NCI-H774 (cell line): ENCODE measurements around the gene REV1.
"Not testable (repeated sequence)": the region's sequence is repeated elsewhere in the genome, so short reads cannot be mapped to it uniquely, and the experiment has no call there.

ENCODE experiments used
- DNase-seq: peaks from one replicate; lab custom pipeline; 2025; lab: John Stamatoyannopoulos, UW

REV1 gene

DNA sequence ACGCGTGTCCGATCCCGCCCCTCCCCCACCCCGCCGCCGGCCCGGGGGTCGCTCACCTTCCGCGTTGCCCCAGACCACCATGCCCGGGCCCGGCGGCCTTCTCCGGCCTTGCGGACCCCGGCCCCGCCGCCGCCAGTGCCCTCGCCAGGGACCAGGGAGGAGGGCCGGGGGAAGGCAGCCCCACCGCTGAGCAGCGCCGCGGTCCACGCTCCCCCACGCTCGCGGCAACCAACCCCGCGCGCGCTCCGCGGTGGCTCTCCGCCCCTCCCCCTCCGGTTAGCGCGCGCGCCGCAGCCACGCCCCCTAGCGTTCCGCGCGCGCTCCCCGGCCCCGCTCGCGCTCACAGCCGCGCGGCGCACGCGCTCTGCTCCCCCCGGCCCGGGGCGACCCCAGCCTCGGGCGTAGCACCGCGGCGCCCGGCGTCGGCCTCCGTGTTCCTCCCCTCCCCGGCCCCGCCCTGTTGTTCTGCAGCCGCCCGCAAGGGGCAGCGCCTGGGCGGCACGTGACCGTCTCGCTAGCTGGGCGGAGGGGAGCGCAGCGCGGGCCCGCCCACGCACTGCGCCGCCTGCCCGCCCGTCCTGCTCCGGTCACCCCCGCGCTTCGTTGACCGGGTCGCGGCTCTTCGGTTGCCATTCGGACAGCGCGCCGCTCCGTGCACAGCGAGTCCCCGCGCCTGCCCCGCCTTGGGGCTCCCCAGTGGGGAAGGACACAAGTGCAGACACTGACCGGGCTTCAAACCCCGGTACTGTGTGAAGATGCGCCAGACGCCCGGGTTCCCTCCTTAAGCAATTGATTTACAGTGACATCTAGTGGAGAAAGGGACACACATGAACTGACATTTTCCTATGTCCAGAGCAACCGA is at the start of gene REV1:
Gene REV1, minus strand, starts transcription at position 257 of the 862 bp plus-strand sequence. CDS start 25,042 bp downstream, outside the sequence.
- DNase-seq: peak; percentile 93

DNA sequence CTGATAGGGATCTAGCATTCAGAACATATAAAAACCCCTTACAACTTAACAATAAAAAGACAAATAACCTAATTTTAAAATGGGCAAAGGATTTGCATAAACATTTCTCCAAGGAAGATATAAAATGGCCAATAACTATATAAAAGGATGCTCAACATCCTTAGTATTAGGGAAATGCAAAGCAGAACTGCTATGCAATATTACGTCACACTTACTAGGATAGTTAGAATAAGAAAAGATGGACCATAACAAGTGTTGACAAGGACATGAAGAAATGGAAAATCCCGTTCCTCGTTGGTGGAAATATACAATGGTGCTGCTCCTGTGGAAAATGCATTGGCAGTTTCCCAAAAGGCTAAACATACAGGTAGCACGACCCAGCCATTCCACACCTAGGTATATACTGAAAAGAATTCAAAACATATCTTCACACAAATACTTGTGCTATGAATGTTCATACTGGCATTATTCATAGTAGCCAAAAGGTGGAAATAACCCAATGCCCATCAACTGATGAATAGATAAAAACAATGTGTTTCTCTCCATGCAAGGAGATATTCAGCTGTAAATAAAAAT is 48.2 kb upstream of the REV1 start:
- DNase-seq: no peak

DNA sequence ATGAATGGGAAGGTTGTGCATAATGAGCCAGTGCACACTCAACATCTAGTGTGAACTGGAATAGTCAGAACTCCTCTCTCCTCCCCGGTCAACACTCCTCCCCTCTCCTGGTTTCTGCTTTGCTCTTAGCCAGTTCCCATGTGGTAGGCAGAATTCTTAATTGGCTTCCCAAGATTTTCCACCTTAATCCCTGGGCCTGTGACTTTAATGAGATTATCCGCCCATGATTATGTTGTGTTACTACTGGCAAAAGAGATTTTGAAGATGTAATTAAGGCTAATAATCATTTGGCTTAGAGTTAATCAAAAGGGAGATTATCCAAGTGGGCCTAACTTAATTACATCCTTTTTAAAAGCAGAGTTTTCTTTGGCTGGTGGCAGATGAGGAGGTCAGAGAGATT is 34.2 kb upstream of the REV1 start:
- no peak for DNase-seq

DNA sequence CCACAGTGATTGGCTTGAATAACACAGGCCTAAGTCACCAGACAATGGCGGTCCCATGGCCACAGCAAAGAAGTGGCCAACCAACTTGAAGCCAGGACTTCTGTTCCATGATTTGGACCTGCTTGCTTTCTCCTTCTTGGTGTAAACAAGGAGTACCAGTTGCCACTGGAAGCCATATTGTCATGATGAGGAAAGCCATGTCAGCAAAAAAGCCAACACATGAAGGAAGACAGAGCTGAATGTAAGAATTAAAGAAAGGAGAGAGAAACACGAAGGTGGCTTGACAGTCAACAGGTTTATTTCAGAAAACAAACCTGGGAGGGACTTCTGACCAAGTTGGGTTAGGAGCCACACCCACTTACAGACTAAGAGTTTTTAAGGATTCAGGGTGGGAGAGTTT is 32.3 kb upstream of the REV1 start:
- DNase-seq: no peak

DNA sequence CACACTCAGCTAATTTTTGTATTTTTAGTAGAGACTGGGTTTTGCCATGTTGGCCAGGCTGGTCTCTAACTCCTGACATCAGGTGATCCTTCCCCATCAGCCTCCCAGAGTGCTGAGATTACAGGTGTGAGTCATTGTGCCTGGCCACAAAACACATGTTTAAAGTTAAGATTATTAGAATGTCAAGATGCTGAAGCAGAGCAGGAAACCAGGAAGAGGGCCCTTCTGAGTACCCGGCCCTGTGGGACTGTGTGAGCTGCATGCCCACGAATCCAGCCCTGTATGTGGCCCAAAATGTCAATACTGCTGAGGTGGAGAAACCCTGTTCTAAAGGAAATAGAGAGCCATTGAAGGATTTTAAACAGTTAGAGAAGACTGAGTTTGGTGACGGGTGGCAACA is 31.0 kb upstream of the REV1 start:
- DNase-seq: no peak

DNA sequence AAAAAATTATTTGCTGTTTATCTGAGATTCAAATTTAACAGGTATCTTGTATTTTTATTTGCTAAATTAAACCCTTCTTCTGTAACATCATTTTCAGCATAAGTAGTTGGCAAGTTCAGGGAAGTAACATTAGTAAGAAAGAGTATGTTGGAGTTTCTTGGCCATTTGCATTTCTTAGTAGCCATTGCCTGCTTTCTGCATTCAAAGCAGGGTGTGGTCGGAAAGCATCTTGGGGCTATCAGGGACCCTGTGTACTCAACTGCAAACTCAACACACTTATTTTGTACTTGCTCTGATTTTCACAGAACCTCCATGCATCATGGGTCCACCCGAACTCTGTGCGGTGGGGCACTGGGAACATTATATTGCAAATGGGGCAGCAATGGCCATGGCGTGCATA is 30.4 kb upstream of the REV1 start:
- DNase-seq: no peak

DNA sequence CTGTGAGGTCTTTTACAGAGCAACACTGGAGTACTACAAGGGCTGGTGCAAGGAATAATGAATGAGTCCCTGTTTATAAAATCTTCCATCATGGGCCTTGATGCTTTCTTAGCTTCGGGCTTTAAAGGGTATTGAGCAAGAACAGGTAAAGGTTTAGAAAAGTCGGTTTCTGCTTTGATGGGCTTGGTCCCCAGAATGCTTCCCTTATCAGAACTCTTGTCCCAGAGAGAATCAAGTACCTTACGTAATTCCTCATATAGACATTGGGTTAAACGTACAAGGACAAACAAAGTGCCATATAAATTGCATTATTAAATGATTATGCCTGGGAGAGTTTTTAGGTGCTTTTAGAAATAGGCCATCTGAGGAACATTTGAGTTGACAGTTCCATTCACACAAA is 24.5 kb upstream of the REV1 start:
- DNase-seq: no peak

DNA sequence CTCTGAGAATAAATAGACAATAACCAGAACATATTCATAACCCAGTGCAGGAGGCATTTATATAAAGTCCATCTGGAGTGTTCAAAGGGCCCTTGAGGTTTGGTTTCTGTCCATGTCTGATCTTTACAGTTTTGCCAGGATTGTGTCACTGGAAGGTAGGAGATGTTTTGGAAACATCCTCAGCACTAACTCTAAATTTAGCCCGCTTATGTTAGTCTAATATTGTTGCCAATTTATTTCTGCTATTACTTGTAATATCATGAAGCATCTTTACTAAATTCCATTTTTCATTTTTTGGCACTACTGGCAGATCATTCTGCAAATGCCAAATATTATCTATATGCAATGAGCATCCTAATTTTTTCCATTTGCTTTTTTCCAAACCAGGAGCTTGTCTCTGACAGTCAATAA is 22.4 kb upstream of the REV1 start:
- DNase-seq: no peak

DNA sequence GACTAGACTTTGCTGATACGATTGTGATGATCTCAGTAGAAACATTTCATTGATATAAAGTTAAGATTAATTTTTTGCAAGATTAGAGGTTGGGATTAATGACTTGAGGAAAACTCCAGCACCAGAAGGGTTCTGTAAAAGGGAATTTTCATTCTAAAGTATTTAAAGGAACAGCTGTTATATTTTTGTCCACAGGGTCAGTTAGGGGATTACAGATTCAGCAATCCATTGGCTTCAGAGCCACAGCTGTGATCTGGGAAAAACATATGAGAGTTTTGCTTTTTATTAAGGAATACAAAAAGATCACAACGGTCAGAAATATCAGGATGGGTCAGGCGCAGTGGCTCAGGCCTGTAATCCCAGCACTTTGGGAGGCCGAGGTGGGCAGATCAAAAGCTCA is 19.6 kb upstream of the REV1 start:
- DNase-seq: no peak

DNA sequence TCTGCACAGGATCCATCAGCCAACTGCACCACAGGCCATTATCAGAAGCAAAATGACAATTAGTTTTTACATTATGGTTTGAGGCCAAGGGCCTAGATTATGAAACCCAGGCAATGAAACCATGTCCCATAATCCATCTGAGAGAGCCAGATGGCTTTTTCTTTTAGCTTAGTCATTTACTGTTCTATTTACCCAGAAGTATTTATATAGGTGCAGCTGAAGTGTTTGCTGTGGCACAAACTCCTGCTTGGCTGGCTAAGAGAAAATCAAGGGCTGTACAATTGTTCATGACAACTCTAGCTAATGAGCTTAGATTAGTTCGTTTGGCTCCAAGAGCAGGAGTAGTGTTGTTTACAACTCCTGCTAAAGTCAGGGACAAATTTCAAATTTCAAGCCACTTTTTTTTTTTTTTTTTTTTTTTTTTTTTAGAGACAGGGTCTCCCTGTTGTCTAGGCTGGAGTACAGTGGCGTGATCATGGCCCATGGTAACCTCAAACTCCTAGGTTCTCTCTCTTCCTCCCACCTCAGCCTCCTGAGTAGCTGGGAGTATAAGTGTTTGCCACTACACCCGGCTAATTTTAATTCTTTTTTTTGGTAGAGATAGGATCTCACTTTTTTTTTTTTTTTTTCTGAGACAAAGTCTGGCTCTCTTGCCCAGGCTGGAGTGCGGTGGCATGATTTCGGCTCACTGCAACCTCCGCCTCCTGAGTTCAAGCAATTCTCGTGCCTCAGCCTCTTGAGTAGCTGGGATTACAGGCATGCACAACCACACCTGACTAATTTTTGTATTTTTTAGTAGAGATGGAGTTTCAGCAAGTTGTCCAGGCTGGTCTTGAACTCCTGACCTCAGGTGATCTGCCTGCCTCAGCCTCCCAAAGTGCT is 18.4 kb upstream of the REV1 start:
- DNase-seq: peak; percentile 93

DNA sequence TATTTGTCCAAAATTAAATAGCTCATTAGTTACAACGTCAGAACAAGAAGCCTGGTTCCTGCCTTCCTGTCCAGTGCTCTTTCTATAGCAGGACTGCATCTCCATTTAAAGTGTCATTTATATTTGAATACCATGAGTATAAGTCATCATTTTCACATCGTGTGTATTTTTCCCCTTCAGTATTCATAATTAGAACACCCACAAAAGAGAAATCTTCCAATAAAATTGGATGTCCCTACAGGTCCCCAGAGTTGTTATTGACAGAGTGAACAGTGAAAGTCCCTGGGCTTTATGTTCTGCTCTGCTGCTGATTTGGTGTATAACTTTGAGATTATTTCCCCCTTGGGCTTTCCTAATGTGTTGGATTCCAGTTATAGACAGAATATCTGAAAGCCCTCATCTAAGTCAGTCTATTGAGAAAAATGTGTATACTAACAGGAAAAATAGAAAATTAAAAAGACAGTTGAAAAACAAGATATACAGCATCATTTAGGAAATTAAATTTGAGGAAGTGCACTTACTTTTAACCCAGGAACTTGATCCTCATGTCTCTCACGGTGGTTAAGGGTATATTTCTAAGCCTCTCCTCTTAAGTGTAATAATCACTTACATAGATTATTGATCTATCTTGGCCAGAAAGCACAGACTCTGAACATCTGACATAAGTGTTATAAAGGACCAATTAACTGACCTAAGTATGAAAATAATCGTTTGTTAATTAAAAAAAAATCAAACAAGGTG is 15.2 kb upstream of the REV1 start:
- DNase-seq: no peak

DNA sequence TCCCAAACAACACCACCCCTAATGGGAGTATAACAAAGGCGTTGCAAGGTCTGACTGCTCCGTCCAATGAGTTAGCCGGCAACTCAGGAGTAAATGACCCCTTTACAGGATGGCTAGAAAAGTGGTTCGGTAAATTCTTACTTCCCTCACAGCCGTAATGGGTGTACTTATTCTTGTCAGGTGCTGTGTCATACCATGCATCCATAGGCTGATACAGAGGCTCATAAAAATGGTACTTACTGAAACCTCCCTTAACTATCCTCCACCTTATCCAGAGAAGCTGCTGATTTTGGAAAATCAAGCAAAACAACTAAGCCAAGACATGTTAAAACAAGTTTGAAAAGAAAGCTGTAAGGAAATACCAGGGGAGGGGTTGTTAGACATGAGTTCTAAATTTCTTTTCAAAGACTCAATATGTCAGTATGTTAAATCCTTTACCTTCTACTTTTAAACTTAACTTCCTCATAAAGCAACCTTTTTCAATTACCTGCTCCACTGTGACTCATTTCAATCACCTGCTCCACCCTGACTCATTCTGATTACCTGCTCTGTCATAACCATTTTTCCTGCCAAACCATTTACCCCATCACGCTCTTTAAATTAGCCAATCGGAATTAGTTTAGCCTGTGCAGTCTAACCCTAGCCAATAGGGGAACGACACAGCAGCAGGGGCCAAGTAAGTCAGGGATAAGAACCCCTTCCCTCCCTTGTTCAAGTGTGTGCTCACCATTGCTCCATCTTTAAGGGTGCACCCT is 14.0 kb upstream of the REV1 start:
- DNase-seq: not testable (repeated sequence)

DNA sequence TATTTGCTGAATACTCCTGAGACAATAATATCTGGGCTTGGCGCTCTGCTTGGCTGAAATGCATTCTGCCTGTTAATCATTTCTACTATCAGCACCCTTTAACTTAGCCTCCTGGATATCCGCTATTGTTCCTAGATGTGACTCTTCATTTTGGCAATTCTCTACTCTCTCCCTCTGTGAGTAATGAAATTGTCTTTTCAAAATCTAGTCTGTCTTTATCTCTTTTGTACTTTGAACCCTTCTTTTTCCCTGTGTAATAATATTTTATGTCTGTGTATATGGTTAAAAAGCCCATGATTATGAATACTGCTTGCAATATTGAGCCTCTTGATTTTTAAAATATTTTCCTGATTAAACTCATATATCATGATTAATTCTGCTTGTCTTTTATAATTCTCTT is 6.2 kb upstream of the REV1 start:
- no peak for DNase-seq

DNA sequence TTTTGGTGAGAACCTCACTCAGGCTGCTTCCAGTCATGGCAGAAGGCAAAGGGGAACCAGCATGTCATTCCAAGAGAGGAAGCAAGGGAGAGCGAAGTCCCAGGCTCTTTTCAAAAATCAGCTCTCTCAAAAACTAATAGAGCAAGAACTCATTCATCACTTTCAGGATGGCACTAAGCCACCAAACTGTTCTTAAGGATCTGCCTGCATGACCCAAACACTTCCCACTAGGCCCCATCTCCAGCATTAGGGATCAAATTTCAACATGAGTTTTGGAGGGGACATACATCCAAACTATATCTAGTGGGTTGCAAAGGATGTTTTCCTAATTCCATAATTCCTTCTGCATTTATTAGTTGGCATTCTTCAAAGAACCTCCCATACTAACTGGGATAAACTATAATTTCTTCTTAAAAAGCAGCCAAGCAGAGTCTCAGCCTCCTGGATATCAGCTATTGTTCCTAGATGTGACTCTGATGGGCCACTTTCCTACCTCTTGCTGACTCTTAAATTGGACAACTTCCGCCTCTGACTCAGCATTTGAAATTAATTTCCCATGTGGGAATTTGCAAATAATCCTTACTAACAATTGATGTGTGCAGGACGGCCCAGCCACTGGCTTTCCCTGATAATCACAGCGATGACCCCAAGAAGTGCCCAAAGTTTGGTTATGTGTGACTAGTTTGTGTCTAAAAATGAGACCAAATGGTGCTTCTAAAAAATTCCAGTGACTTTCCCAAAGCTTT is 5.5 kb upstream of the REV1 start:
- DNase-seq: no peak

DNA sequence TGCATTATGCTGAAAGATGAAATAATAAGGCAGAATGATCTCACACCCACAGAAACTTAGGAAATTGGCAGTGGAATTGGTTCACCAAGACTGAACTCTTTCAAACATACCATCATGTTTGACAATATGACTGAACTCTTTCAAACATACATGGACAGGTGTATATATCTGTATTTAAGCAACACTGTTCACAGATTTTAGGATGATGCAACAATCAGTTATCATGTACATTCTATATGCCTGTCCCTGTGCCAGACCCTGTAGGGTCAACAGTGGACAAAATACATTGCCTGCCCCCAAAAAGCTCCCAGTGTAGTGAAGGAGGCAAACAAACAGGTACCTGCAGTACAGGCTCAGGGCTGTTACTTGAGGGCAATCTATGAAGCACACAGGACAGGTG is 2.9 kb upstream of the REV1 start:
- no peak for DNase-seq

DNA sequence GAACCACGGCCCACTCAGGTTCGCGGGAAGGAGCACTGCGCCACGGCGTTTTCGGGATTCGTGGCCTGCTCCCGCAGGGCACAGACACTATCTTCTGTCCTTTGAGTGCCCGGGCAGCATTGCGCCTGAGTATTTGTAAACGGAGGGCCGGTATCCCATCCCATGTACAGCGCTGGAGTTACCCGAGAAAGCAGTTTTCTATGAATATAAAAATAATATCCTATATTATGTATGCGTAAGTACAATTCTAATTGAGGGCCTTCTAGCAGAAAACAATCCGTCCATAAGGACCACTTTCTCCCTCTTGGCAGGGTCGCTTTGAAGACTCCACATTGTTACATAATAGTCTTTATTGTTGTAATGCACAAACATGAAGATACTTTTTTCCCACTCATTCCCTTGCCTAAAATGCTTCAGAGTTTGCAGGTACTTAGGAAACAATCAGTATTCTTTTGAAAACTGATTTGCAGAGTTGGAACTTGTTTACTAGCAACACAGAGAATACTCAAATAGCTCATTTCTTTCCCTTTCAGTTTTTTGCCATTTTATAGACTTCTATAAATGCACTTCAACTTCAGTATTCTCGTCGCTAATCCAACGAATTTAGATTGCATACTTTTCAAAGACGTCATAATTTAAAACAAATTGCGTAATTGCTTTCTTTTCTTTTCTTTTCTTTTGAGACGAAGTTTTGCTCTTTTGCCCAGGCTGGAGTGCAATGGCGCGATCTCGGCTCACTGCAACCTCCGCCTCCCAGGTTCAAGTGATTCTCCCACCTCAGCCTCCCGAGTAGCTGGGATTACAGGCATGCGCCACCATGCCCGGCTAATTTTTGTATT is 1.0 kb upstream of the REV1 start:
- no peak for DNase-seq

DNA sequence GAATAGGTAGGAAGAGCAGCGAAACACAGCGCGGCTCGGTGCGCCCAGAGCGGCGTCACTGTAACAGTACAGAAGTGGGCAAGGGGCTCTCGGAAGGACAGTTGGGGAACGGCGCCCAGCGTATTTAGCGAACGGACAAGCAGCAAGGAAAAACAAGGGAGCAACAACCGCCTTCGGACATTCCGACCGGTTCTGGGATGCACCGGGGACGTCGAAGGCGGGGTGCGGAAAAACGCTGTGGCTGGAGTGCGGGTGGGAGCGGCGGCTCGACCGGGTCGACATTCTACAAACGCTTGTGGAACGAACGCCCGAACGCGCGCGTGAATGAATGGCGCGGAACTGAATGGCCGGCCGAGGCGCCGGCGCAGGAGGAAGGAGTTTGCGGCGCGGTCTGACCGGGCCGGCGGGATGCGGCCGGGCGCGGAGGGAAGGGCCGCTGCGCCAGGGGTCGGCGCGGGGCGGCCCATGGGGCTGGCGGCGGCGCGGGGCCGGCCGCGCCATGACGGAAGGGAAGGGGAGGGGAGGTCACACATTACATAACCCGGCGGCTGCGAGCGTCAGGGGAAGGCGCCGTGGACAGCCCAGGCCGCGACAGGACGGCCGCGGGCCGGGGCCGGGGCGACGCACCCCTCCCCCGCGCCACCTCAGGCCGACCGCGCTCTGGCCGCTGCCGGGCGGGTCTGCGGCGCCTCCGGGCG is 605 bp downstream of the REV1 start:
- peak; percentile 34 for DNase-seq

DNA sequence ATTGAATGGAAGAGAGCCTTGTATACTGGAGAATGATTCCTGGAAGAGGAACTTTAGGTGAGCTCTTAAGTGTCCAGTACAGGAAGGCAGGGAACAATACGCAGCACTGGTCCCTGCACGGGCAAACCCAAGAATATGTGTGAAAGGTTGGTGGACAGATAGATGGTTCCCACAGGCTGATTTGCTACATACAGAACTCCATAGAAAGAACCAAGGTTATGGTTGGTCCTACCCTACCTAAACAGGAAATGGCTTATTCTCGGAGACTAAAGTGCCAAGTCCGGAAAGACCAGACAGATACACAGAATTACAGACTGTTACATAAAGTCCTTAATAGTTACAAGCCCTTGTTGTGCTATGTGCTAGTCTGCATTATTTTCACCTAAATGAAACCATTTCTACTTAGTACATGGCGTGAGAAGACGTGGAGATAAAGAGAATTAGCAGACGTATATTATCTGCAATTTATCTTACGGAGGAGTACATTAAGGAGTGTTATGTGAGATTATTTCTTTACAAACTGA is 1.2 kb downstream of the REV1 start:
- DNase-seq: no peak

DNA sequence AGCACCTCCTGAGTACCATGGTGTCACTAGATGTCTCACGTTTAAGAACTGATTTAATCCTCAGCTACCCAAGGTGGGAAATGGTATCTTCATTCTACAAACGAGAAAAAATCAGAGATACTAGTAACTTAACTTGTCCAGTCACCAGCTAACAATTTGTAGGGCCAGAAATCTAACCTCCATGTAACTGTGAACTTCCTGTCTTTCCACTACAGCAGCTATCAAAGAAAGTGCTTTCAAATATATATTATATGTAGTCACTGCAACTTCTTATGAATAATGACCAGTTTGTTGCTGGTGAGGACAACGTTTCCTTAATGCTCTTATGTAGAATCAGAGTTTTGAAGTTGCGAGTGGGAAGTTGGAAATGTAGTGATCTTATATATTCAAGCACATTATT is 1.9 kb downstream of the REV1 start:
- no peak for DNase-seq
